Vagina (tissue), 2 donors: Measurements from ENCODE around the gene CEMIP. TPM values are rescaled to one million over a fixed set of nuclear protein-coding genes. Genes with fewer than 3 reads are reported as not detected.

Experiments
- DNase-seq, 2 donors: peaks; one replicate each; pipeline ENCODE4 v3.0.0-alpha.2; 2017; ENCODE audit errors: extremely low spot score in 2 of 2
- H3K27ac ChIP-seq: fragments of 200-600 bp; sonication (generic); one replicate; pipeline ENCODE4 v1.5.1; 2019
- H3K27me3 ChIP-seq: fragments of 200-600 bp; sonication (generic); one replicate; pipeline ENCODE4 v1.5.1; 2019
- H3K36me3 ChIP-seq, 2 donors: fragments of 200-600 bp; sonication (generic); one replicate each; pipeline ENCODE4 v1.5.1; 2017 to 2019
- H3K4me1 ChIP-seq: fragments of 200-600 bp; sonication (generic); one replicate; pipeline ENCODE4 v1.5.1; 2019
- H3K4me3 ChIP-seq, 2 donors: fragments of 200-600 bp; sonication (generic); 1 replicate in 1 of 2; 2 replicates in 1 of 2; pipeline ENCODE4 v1.5.1; 2016 to 2019
- H3K9me3 ChIP-seq: fragments of 200-600 bp; sonication (generic); one replicate; pipeline ENCODE4 v1.5.1; 2019
- POLR2A ChIP-seq, 2 donors: fragments of 450-650 bp; IDR thresholded peaks; one replicate each; pipeline ENCODE4 v1.6.1; 2017; ENCODE audit warnings: antibody characterized with exemption in 2 of 2, mild to moderate bottlenecking in 2 of 2, moderate library complexity in 2 of 2
- POLR2AphosphoS5 ChIP-seq, 2 donors: sonication (generic); formaldehyde crosslinking; IDR thresholded peaks; one replicate each; pipeline ENCODE4 v1.9.0; 2017; ENCODE audit warnings: antibody characterized with exemption in 2 of 2, mild to moderate bottlenecking in 2 of 2, low read depth in 1 of 2; ENCODE audit not compliant: insufficient read depth in 1 of 2
- intact Hi-C: fragments of 100-400 bp; cut with DNase I; formaldehyde crosslinking; loops from one replicate; pipeline ENCODE4 v1.15.1; 2023
- total RNA-seq: library from RNA; depleted of rRNA; stranded (reverse); fragments of >200 nt; gene quantifications from one replicate; pipeline ENCODE4 v1.2.3, GENCODE V29; 2016
- TF ChIP-seq, protein P1 (sequence below), 3 experiments: fragments of 450-650 bp in 2 of 3; fragments of 200-600 bp in 1 of 3; sonication (generic) in 1 of 3; IDR thresholded peaks; one replicate each; pipeline ENCODE4 v1.5.1; 2017 to 2019; ENCODE audit warnings: antibody characterized with exemption in 3 of 3, mild to moderate bottlenecking in 2 of 3, moderate library complexity in 2 of 3

CEMIP gene
- total RNA-seq, 1 donor from 2014 or later: 0.74 TPM

DNA sequence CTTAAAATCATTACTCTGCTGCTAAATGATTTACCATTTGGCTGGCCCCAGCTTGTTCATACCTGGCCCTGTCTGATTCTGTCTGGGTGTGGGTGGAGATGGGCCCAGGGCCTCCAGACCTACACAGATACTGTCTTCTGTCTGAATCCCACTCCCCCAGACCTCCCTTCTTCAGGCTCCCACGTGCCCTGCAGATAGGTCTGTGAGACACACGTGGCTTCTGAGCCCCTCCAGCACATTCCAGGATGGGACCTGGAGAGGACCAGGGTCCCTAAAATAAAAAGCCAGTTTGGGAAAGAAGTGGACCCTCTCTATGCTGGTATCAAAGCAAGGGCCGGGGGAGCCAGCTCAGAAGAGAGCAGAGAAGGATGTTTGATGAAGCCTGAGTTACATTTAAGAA is 14.6 kb upstream of the CEMIP start:
- no peak for DNase-seq
- Histone ChIP-seq H3K36me3 (no peaks in the 10 kb centered on the region), H3K27ac (no peak overlapping the region), H3K9me3 (no peaks in the 10 kb centered on the region), H3K4me1 (no peaks in the 10 kb centered on the region), H3K4me3 (no peak overlapping the region), H3K27me3 (no peaks in the 10 kb centered on the region)
- intact Hi-C loops: no loop called here
- TF ChIP-seq POLR2A (IDR thresholded peaks at IDR 0.05) (no peak), POLR2AphosphoS5 (IDR thresholded peaks at IDR 0.05; ENCODE audit: insufficient read depth in 1 of 2, low read depth in 1 of 2) (no peak)
- TF ChIP-seq, protein P1, sequence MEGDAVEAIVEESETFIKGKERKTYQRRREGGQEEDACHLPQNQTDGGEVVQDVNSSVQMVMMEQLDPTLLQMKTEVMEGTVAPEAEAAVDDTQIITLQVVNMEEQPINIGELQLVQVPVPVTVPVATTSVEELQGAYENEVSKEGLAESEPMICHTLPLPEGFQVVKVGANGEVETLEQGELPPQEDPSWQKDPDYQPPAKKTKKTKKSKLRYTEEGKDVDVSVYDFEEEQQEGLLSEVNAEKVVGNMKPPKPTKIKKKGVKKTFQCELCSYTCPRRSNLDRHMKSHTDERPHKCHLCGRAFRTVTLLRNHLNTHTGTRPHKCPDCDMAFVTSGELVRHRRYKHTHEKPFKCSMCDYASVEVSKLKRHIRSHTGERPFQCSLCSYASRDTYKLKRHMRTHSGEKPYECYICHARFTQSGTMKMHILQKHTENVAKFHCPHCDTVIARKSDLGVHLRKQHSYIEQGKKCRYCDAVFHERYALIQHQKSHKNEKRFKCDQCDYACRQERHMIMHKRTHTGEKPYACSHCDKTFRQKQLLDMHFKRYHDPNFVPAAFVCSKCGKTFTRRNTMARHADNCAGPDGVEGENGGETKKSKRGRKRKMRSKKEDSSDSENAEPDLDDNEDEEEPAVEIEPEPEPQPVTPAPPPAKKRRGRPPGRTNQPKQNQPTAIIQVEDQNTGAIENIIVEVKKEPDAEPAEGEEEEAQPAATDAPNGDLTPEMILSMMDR (IDR thresholded peaks at IDR 0.05): no peak

DNA sequence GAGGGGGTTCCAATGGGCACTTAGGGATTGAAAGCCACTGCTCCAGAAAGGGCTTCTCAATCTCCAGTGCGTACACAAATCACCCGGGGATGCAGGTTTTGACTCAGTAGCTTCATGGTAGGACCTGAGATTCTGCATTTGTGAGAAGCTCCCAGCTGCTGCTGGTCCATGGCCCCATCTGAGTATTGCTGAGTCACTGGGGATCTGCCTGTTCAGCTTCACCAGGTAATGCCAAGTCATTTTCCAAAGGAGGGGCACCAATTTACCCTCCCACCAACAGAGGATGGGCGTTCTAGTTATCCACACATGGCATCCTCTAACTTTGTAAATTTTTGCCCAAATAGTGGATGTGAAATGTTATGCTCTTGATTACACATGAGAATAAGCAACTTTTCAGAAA is 12.9 kb upstream of the CEMIP start:
- no peak for DNase-seq
- intact Hi-C loops: no loop called here
- Histone ChIP-seq H3K4me3 (no peak overlapping the region), H3K4me1 (no peaks in the 10 kb centered on the region), H3K27me3 (no peaks in the 10 kb centered on the region), H3K9me3 (no peaks in the 10 kb centered on the region), H3K27ac (no peak overlapping the region), H3K36me3 (no peaks in the 10 kb centered on the region)
- TF ChIP-seq POLR2A (IDR thresholded peaks at IDR 0.05): no peak
- TF ChIP-seq POLR2AphosphoS5 (IDR thresholded peaks at IDR 0.05; ENCODE audit: insufficient read depth in 1 of 2, low read depth in 1 of 2): no peak
- TF ChIP-seq, protein P1 (IDR thresholded peaks at IDR 0.05): no peak

DNA sequence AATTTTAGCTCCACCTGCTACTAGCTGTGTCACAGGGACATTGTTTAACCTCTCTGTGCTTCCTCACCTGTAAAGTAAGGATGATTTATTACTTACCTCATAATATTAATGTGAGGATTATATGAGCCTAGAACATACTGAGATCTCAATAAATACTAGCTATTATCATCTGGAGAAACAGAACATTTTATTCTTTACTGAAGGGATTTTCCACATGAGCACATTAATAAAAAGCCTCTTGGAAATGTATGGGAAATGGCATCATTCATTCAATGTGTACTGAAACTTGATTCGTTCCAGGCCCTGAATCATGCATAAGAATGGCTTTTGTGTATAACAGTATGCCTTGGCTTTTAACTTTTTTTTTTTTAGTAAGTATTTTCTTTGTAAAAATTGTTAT is 11.0 kb upstream of the CEMIP start:
- no peak overlapping the region for H3K27ac ChIP-seq
- intact Hi-C loops: no loop called here

DNA sequence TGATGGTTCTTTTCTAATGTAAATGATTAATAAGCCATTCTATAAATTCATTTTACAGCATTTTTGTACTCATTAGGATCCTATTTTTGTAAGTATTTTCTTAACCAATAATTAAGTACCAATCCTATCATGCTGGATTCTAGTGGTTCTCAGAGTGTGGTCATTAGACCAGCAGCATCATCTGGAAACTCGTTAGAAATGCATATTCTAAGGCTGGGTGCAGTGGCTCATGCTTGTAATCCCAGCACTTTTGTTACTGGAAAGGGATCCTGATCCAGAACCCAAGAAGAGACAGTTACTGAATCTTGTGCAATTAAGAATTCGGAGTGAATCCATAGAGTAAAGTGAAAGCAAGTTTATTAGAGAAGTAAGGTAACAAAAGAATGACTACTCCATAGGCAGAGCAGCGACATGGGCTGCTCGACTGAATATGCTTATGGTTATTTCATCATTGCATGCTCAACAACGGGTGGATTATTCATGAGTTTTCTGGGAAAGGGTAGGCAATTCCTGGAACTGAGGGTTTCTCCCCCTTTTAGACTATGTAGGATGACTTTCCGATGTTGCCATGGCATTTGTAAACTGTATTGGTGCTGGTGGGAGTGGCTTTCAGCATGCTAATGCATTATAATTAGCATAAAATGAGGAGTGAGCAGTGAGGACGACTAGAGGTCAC is 9.9 kb upstream of the CEMIP start:
- DNase-seq: no peak
- Histone ChIP-seq H3K4me1 (no peaks in the 10 kb centered on the region), H3K27me3 (no peaks in the 10 kb centered on the region), H3K36me3 (no peaks in the 10 kb centered on the region), H3K4me3 (no peak overlapping the region), H3K27ac (no peak overlapping the region), H3K9me3 (no peaks in the 10 kb centered on the region)
- intact Hi-C loops: no loop called here
- TF ChIP-seq POLR2A (IDR thresholded peaks at IDR 0.05) (no peak), POLR2AphosphoS5 (IDR thresholded peaks at IDR 0.05; ENCODE audit: insufficient read depth in 1 of 2, low read depth in 1 of 2) (no peak)
- TF ChIP-seq, protein P1 (IDR thresholded peaks at IDR 0.05): no peak

More for the DNA sequence above, 11.0 kb upstream of the CEMIP start:
- Histone ChIP-seq H3K9me3 (no peaks in the 10 kb centered on the region), H3K36me3 (no peaks in the 10 kb centered on the region), H3K4me3 (no peak overlapping the region), H3K27me3 (no peaks in the 10 kb centered on the region), H3K4me1 (no peaks in the 10 kb centered on the region)
- DNase-seq: no peak
- TF ChIP-seq POLR2AphosphoS5 (IDR thresholded peaks at IDR 0.05; ENCODE audit: insufficient read depth in 1 of 2, low read depth in 1 of 2) (peak in 1 of 2 donors; percentile 71), POLR2A (IDR thresholded peaks at IDR 0.05) (no peak)
- TF ChIP-seq, protein P1 (IDR thresholded peaks at IDR 0.05): no peak
